ENCODE data around the gene CNOT6L.
A peak's percentile ranks its signal among the peaks of the same experiment; 100 is the strongest.

CNOT6L gene

DNA sequence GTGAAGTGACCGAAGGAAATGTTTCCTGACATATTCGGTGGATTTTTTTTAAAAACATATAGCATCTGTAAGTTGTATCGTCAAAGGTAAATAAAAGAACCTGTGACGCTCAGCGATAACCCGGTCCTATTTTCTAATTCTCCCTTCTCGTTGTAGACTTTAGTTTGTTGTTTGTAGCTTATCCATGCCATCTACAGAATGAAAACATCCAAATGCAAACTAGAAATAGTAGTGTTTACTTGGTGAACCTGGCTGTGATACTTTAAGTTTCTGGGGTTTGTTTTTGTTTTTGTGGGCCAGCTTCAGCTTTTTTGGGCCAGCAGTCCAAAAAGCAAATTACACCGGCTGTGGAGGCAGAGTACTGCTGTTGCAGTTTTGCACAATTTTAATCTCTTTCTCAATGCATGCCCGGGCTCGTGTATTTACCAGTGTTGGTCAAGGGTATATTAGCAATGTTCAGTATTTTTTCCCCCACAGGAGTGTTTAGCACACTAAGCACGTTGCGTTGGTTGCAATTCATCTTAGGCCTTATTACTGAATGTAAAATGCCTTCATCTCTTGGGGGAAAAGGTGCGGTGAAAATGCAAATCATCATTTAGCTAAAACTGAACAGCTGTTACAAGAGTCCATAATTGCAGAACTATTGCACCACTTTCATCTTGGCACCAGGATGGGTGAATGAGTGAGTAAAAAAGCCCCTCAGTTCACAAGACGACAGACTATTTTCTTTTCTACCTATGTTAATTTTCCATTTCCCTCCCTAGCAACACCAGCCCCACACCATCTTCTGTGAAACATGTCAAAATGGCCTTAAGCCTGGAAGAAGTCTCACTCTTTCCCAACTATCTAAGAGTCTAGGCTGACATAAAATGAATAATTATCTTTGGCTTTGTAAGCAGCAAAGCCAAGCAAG lies 1.7 kb upstream of the CNOT6L start:
- peak in 1 of 2 donors; percentile 9 for DNase-seq (ENCODE audit: low read depth in 1 of 2, low spot score in 1 of 2)

DNA sequence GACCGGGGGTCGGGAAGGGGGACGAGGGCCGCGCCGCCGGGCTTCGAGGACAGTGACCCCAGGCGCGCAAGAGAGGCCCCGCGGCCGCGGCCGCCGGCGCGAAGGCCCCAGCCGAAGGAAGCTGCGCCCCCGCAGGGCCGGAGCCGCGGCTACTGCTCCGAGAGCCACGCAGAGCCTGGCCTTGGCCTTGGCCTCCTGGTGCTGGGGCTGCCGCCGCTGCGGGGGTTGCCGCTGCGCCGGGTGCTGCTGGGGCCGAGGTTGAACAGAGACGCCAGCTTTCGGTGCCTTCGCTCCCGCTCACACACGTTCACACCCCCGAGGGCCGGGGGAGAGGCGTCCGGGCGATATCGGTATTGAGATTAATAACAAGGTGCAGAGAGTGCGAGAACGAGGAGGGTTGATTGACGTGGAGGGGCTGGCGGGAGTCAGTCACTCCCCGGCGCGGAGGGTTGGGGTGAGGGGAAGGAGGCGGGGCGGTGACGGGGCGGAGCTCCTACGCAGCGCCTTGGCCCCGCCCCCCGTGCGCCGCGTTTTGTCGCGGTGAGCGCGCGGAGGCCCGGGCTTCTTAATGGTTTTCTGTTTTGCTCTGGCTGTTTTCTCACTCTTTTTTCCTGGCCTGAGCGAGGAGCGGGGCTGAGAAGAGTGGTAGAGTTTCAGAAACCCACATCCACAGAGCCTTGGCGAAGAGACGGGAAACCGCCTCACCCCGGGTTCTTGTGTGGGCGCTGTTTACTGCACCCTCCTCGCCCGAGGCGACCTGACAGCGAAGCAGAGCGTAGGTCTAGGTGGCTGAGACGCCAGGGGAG lies 878 bp upstream of the CNOT6L start:
- peak; percentile 85 to 92 for DNase-seq (ENCODE audit: low read depth in 1 of 2, low spot score in 1 of 2)

DNA sequence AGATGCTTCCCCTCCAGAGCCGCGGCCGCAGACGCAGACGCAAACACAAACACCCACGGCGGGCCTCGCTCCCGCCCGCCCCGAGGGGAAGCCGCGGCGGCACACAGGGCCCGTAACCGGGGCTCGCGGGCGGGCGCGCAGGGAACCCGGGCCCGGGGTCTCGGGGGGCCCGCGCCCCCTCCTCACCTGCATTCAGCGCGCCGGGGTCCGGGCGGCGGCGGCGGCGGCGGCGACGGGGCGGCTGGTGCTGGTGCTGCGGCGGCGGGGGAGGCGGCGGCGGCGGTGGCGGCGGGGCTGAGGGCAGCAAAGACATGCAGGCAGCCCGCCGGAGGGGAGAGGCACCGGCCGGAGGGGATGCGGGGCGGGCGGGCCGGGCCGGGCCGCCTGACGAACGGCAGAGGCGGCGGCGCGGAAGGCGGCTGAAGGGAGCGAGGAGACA lies 255 bp upstream of the CNOT6L start:
- DNase-seq (ENCODE audit: low read depth in 1 of 2, low spot score in 1 of 2): peak in 1 of 2 donors; percentile 21

DNA sequence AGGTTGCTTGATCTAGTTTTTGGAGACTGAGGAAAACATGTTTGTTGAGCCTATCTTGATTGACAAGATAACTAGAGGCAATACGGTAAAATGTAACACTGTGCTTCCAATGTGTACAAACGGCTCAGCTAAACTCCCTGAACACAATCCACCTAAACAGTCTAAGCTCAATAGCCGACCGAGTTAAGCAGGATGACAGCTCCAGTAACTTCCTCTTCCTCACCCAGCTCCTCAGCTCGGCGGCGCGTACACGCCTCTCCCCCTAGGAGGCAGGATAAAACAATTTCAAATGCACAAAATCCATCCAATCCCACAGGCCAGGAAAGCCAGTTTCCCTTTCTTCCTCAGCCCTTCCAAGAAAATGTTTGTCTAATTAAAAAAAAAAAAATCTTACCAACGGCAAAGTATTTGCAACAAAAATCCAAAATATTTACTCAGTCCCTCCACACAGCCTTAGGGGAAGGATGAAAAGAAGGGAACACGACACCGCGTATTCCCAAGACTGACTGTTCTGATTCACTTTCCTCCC lies 1.0 kb downstream of the CNOT6L start:
- peak in 1 of 2 donors; percentile 22 for DNase-seq (ENCODE audit: low read depth in 1 of 2, low spot score in 1 of 2)

DNA sequence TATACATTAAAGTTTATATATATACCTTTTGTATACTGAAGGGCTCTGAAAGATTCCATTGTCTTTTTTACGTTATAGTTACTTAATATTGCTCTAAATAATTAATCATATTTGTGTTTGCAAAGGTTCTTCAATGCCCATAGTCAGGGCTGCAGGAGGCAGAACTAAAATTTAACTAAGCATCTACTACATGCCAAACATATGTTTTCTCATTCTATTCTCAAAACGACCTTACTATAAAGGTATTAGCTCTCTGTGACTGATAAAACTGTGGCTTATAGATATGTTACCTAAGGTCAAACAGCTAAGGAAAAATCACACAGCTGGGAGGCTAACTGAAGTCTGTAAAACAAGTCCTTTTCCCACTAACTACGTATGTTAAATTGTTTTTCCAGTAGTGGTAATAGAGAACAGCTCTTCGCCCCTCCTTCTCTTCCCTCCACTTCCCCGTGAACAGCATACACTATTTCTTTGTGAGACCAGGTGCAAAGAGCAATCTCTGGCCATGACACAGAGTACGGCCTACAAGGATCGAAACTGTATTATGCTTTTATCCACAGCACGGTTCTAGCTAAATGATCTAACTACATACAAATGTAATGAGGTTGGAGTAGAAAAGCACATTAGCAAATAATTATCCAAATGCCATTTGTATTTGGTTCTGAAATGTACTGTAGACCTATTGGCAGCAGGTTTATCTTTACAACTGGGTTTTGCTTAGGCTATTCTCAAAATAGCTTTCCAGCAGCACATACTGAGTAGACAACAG lies 1.7 kb downstream of the CNOT6L start:
- no peak for DNase-seq (ENCODE audit: low read depth in 1 of 2, low spot score in 1 of 2)

DNA sequence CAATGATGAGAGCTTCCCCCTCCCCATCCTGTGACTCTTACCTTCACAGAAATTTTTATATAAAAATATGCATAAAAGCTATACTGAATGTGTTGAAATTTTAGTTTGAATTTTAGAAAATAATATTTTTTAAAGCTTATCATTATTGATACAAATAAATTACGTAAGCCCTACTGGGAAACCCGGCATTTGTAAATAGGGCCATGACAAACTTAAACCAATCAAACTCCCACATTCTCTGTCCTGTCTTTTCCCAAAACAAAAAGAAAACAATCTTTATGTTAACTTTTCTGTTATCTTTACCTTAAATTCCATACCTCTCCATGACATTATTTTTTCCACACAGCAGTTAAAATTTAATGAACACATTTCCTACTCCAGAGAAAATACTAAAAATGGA lies 2.6 kb downstream of the CNOT6L start:
- DNase-seq (ENCODE audit: low read depth in 1 of 2, low spot score in 1 of 2): no peak

DNA sequence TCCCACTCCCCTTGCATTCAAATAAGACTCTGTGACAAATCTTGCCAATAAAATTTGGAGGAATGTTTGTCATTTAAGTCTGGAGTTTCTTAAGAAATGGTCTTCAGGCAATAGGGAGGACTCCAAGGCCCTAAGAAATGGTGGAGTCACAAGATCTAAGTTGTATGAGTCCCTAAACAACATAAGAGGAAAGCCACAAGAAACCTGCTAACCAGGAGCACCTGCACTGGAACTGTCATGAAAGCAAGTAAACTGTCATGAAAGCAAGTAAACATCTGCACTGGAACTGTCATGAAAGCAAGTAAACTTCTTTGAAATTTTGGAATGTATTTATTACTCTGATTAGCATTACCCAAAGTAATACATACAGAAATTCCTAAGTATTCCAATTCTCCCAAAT lies 3.5 kb downstream of the CNOT6L start:
- DNase-seq (ENCODE audit: low read depth in 1 of 2, low spot score in 1 of 2): no peak

DNA sequence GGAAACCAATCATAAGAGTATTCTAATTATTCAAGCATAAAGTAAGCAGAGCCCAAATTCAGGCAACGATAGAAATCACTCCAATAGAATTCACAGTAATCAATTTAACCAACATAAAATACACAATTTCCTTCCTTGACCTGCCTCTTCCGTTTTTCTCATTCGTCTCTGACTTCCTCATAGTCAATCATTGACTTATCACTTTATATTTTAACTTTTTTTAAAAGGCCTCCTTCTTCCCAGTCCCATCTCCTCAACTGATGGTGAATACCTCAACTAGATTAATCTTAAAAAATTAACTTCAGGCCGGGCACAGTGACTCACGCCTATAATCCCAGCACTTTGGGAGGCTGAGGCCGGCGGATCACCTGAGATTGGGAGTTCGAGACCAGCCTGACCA lies 13.3 kb downstream of the CNOT6L start:
- DNase-seq (ENCODE audit: low read depth in 1 of 2, low spot score in 1 of 2): no peak

DNA sequence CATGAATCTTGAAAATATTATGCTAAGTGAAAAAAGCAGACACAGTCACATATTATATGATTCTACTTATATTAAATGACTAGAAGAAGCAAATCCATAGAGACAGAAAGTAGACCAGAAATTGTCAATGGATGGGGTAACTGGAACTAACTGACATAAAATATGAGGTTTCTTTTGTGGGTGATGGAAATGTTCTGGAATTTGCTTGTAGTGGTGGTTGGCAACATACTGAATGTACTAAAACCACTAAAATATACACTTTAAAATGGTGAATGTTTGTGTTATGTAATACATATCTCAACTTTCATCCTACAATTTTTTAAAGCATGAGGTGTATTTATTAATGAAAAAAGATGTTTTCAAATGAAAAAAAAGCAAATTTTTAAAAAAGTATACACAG lies 14.7 kb downstream of the CNOT6L start:
- no peak for DNase-seq (ENCODE audit: low read depth in 1 of 2, low spot score in 1 of 2)

DNA sequence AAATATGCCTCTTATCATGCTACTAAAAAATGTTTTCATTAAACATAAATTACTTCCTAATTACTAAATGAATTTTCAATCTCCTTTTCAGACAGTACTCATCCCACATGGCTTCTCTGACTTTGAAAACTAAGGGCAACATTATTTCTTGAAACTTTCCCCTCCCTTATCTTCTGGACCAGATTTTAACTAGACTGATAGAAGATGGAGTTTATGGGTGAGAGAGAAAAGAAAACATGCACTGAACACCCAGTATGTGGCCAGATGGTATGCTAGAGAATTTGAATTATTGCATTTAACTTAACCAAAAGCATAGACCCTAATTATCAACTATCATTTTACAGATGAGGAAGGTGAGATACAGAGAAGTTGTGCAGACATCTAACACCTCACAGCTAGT lies 16.8 kb downstream of the CNOT6L start:
- no peak for DNase-seq (ENCODE audit: low read depth in 1 of 2, low spot score in 1 of 2)

DNA sequence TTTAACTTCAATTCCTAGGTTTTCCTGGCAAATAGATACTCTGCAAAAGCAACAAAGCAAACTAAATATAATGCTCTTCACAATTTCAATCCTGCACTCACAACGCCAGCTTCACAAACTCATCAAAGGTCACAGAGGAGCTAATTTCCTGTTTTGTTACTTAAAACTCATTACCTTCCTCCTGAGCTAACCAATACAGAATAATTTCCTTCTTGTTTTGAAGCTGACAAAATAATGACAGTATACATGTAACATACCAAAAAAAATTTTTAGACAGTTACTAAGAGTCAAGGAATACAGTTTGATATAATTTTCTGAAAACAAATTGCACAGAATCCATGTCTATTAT lies 17.9 kb downstream of the CNOT6L start:
- DNase-seq (ENCODE audit: low read depth in 1 of 2, low spot score in 1 of 2): no peak

DNA sequence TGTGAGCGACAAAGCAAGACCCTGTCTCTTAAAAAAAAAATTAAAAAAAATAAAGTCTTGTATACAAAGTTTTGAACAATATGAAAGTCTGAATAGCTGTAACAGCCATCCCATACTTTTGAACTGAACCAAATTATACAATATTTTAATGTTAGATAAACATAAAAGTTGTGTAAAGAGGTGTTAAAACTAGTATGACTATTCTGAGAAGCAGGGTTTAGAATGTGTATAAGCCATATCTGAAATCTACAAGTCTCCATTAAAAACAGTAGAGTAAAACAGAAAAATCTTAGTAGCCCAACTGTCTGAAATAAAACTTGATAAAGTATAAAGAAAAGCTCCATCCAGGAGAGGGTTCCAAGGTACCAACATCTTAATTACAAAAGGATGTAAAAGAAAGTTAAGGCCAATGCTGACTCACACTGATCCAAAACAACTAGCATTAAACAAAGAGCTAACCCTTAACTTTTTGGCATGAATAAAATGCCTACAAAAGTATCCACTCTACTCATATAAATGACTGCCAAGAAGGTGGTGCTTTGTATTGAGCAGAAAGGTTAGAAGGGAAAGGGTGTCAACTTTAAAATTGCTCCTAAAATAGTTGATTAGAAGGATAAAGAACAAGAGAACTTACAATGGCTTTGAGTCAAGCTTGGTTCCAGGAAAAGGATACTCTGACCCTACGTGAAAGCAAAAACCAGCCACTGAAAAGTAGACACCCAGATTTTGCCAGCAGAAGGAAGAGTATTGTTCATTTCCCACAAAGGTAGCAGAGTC lies 18.5 kb downstream of the CNOT6L start:
- DNase-seq (ENCODE audit: low read depth in 1 of 2, low spot score in 1 of 2): no peak

DNA sequence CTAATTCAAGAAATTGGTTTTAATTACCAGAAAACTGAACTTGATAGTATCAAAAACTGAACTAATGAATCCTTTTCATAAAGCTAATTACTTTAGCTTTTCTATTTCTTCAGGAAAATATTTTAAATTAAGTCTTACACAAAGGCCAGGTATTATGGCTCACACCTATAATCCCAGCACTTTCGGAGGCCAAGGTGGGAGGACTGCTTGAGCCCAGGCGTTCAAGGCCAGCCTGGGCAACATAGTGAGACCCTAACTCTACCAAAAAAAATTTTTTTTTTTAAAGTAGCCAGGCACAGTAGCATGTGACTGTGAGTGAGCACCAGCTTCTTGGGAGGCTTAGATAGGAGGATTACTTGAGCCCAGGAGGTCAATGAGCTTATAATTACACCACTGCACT lies 19.1 kb downstream of the CNOT6L start:
- DNase-seq (ENCODE audit: low read depth in 1 of 2, low spot score in 1 of 2): no peak

DNA sequence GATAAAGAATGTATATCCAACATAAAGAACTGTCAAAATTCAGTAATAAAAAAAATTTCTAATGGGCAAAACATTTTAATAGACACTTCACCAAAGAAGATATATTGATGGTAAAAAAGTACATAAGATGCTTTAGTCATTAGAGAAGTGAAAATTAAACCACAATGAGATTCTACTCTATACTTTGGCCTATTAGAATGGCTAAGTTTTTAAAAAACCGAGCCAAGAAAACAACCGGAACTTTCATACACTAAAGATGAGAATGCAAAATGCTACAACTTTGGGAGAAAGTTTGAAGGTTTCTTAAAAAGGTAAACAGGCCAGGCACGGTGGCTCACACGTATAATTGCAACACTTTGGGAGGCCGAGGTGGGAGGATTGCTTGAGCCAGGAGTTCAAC lies 20.8 kb downstream of the CNOT6L start:
- no peak for DNase-seq (ENCODE audit: low read depth in 1 of 2, low spot score in 1 of 2)

DNA sequence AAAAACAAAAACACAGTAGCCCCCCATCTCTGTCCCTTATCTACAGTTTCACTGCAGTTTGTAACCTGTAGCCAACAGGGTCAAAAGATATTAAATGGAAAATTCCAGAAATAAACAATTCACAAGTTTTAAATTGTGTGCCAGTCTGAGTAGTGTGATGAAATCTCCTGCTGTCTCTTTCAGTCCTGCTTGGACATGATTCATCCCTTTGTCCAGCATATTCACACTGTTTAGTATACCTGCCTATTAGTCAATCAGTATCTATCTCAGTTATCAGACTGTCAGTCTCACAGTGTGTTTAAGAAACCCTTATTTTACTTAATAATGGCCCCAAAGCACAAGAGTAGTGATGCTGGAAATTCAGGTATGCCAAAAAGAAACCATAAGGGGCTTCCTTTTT lies 21.9 kb downstream of the CNOT6L start:
- DNase-seq (ENCODE audit: low read depth in 1 of 2, low spot score in 1 of 2): no peak

DNA sequence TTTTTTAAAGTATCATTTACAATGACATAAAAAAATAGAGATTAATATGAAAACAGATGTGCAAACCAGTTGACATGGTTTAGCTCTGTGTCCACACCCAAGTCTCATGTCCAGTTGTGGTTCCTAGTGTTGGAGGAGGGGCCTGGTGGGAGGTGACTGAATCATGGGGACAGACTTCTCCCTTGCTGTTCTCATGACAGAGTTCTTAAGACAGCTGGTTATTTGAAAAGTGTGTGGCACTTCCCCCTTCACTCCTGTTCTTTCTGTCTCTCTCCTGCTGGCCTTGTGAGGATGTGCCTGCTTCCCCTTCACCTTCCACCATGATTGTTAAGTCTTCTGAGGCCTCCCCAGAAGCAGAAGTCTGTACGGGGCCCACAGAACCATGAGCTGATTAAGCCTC lies 23.8 kb downstream of the CNOT6L start:
- no peak for DNase-seq (ENCODE audit: low read depth in 1 of 2, low spot score in 1 of 2)

DNA sequence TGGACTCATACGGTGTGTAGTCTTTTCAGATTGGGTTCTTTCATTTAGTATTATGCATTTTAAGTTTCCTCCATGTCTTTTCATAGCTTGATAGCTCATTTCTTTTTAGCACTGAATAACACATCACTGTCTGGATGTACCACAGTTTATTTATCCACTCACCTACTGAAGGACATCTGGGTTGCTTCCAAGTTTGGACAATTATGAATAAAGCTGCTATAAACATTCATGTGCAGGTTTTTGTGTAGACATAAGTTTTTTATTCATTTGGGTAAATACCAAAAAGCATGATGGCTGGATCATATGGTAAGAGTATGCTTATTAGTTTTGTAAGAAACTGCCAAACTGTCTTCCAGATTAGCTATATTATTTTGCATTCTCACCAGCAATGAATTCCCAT lies 29.0 kb downstream of the CNOT6L start:
- DNase-seq (ENCODE audit: low read depth in 1 of 2, low spot score in 1 of 2): no peak

DNA sequence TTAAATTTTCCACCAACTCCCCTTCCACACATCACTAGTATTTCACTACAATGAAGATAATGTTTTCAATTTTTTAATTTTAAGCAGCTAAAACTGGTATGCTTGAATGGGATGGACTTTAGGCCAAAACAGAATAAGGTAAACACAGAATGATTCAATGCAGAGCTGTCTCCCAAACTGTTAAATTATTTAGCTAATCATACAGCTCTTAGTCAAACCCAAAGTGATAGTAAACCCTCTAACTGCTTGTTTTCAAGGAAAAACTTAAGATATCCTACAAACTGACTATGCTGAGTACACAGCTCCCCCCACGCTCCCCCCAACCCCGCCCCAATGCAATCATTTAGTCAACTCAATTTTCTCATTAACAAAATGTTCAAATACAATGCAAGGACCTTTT lies 30.2 kb downstream of the CNOT6L start:
- no peak for DNase-seq (ENCODE audit: low read depth in 1 of 2, low spot score in 1 of 2)

DNA sequence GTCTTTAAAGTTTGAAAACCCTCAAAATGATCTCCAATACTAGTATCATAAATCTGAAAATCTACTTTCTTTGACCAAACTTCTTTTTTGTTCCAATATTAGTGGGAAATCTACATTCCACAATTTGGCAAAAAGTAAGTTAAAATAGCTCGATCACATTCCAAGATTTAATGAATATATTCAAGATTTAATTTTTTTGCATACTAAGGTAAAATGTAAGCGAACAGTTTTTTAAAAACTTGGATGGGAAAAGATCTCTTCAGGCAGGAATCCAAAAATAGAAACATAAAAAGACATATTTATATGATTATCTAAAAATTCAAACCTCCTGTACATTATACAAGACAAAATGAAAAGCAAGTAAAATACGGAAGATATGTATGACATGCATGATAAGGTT lies 31.2 kb downstream of the CNOT6L start:
- DNase-seq (ENCODE audit: low read depth in 1 of 2, low spot score in 1 of 2): no peak

DNA sequence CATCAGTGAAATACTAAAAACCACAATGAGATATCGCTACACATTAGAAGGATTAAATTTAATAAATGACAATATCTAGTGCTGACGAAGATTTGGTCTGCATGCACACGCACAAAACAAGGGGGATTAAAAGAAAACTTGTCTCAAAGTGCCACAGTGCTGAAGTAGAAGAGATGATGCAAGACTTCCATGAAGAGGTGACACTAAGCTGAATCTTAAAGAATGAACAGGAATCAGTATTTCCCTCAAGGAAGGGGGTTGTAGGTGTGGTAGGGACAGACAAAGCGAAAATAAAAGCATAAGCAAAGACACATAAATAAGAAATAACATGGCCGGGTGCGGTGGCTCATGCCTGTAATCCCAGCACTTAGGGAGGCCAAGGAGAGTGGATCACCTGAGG lies 33.5 kb downstream of the CNOT6L start:
- DNase-seq (ENCODE audit: low read depth in 1 of 2, low spot score in 1 of 2): no peak

DNA sequence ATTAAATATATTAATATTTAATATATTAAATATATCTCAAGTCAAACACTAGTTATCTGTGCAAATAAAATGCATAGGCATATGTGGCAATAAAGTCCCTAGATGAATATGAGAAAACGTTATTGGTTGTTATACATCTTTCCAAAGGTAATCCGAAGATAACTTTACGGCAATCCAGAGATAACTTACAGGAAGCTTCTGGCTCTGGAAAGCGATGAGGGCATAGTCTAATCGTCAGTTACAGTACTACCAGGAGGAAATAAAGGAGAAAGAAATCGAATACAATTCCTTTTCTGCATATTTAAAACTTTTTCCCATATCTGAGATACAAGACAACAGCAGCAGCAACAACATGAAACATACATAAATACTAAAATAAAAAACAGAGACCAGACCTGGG lies 35.3 kb downstream of the CNOT6L start:
- no peak for DNase-seq (ENCODE audit: low read depth in 1 of 2, low spot score in 1 of 2)
